ENCODE data around the gene IFNLR1.
A peak's percentile ranks its signal among the peaks of the same experiment; 100 is the strongest.

The IFNLR1 gene

DNA sequence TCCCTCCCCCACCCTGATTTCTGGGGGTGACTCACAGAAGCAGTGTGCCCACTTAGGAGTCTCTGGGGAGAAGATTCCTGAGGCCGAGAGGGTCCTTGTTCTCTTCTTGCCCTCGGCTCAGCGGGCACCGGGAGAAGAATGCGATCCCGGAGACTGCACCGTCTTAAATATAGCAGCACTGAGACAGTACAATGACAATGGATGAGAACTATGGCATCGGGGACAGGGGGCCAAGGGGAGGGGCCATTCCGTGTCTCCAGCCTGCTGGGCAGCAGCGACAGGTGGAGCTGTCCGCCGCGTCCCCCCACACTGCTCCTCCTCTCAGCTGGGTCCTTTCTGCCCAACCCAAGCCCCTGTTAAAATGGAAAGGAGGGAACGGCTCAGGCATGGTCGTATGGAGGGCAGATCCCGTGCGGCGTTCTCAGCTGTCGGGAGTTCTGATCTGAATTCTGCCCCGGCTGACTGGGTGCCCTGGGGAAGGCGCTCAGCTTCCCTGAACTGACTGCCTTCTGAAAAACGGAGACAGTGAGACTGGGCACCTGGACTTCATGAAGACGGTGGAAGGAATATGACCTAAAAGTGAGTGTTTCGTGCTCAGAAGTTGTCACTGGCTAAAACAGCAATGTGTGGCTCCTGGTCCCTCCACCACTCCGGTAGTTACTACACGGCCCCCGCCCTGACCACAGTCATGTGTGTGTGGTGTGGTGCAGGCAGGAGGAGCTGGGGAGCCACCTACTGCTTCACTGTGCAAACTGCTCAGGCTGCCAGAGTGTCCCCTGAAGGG lies 74.9 kb downstream of the IFNLR1 start, which contains the start of gene MYOM3:
TSS of gene MYOM3 (minus strand) at position 140 of the 784 bp plus-strand sequence. CDS start 3,499 bp downstream, outside the sequence.
- peaks cover 36 to 48% of the 10 kb centered on the region in 2 donors for H3K27me3 Mint-ChIP-seq
- H3K4me3 Mint-ChIP-seq, result peak within 1 kb of the TSS; percentile 32 to 58
- no peaks in the 10 kb centered on the region for H3K36me3 Mint-ChIP-seq
- H3K27ac Mint-ChIP-seq, result no peak within 1 kb of the TSS
- peak; percentile 98 for ATAC-seq (replicated peaks)
- no peaks in the 10 kb centered on the region for H3K9me3 Mint-ChIP-seq
- peaks cover 7 to 11% of the 10 kb centered on the region in 2 donors for H3K4me1 Mint-ChIP-seq
- DNase-seq, result peak; percentile 27

DNA sequence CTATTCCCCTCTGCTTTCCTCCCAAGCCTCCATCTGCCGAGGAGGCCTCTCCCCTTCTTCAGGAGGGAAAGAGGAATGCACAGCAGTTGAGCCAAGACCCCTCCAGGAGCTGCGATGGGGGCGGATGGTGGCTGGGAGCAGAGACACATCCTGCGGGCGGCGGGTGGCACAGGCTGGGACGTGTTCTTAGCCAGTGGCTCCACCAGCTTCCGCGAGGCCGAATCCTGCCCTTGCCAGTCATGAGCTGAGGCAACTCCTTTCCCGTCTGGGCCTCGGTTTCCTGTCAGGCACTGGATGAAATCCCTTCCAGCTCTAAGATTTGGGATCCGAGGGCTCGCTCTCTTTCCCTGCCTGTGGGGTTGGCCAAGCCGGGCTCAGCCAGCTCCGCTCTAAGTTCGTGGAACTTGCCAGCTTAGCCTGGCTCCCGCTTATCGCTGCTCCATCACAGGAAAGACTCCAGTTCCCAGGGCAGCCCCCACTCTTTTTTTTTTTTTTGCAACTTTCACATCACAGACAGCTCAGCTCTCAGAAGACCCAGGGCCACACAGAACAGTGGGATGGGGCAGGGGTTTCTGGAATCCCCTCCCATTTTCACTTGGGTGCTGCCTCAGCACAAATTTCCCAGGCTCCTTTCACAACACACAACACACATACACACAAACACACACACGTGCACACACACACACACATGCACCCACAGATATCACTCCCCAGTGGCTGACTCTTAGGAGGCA lies 75.7 kb downstream of the IFNLR1 start:
- DNase-seq, result no peak
- Mint-ChIP-seq H3K4me1 (peaks cover 7 to 11% of the 10 kb centered on the region in 2 donors), H3K4me3 (no peak overlapping the region), H3K27ac (no peak overlapping the region), H3K9me3 (no peaks in the 10 kb centered on the region), H3K36me3 (no peaks in the 10 kb centered on the region), H3K27me3 (peaks cover 30 to 43% of the 10 kb centered on the region in 2 donors)
- no peak for ATAC-seq (replicated peaks)

DNA sequence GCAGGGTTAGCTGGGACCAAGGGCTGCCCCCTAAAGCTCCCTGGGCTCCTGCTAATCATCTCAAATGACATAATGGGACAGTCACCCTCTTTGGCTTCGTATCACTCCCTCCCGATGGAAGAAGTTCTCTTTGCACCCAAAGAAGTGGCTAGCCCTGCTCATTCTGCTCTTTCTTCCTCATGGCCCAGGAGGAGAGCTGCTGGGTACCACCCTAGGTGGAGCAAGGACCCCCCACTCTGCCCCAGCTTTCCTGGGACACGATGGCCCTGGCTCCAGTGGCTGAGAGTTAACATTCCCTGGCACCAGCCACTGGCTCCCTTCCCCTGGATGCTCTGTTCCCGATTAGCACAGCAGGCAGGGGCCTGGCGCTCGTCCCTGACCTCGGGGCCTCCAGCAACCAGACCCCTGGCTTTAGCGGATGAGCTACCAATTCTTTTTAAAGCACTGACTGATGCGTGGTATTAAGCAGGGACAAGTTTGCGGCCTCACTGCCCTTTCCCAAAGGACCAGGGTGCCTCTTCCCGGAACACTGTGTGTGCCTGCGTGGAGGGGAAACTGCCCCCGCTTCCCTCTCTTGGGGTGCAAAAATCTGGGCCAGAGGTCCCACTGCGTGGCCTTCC lies 76.3 kb downstream of the IFNLR1 start:
- Mint-ChIP-seq H3K36me3 (no peaks in the 10 kb centered on the region), H3K27ac (no peak overlapping the region), H3K4me3 (no peak overlapping the region), H3K4me1 (peaks cover 7 to 11% of the 10 kb centered on the region in 2 donors), H3K9me3 (no peaks in the 10 kb centered on the region), H3K27me3 (peaks cover 25 to 37% of the 10 kb centered on the region in 2 donors)
- DNase-seq (no peak), ATAC-seq (replicated peaks) (no peak)

DNA sequence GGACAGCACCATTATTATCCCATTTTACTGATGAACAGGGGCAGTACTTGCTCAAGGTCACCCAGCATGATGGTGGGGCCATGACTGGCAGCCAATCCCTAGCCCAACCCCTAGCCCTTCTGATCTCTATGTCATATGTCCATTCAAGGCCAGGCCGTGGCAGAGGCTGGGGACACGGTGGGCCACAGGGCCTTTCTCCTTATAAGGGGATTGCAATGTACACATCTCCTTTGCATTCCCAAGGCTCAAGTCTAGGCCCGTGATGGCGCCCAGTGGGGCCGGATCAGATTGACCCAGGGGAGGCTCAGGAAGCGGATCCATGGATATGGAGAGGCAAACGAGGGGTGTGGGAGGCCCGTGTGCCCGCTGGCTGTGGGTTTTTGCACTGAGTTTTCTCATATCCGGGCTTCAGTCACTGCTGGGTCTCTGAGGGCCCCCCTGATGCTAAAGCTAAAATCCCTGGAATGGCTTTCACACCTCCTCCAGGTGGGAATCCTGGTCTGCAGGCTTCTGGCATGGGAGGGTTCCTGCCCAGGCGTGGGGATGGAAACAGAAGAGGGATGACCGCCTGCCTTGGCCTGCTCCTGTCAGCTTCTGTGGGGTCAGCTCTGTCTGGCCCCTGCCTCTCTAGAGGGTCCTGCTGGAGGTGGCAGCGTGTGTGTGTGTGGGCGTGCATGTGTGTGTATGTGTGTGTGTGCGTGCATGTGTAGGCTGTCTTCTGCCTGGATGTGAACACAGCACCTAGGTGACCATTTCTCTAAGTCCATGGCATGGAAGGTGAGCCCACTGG lies 77.2 kb downstream of the IFNLR1 start:
- Mint-ChIP-seq H3K27ac (no peak overlapping the region), H3K9me3 (no peaks in the 10 kb centered on the region), H3K36me3 (no peaks in the 10 kb centered on the region), H3K4me1 (peaks cover 7 to 11% of the 10 kb centered on the region in 2 donors), H3K4me3 (no peak overlapping the region), H3K27me3 (peaks cover 25 to 34% of the 10 kb centered on the region in 2 donors)
- DNase-seq, result no peak
- ATAC-seq (replicated peaks), result no peak

DNA sequence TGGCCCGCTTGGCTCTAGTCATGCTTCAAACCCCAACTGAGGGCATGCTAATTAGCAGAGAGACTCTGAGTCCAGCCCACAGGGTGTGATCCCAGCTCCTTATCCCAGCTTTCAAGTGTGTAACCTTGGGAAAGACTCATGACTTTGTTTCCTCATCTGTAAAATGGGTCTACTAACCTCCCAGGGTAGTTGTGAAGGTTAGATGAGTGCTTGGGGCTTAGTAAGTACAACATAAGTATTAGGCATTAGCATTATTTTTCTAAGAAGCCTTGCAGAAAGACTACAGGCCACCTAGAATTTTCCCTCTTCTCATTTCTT lies 78.0 kb downstream of the IFNLR1 start:
- H3K4me1 Mint-ChIP-seq, result peaks cover 7 to 11% of the 10 kb centered on the region in 2 donors
- peaks cover 25 to 27% of the 10 kb centered on the region in 2 donors for H3K27me3 Mint-ChIP-seq
- H3K4me3 Mint-ChIP-seq, result no peak overlapping the region
- DNase-seq (no peak), ATAC-seq (replicated peaks) (no peak)
- no peaks in the 10 kb centered on the region for H3K9me3 Mint-ChIP-seq
- no peak overlapping the region for H3K27ac Mint-ChIP-seq
- H3K36me3 Mint-ChIP-seq, result no peaks in the 10 kb centered on the region

DNA sequence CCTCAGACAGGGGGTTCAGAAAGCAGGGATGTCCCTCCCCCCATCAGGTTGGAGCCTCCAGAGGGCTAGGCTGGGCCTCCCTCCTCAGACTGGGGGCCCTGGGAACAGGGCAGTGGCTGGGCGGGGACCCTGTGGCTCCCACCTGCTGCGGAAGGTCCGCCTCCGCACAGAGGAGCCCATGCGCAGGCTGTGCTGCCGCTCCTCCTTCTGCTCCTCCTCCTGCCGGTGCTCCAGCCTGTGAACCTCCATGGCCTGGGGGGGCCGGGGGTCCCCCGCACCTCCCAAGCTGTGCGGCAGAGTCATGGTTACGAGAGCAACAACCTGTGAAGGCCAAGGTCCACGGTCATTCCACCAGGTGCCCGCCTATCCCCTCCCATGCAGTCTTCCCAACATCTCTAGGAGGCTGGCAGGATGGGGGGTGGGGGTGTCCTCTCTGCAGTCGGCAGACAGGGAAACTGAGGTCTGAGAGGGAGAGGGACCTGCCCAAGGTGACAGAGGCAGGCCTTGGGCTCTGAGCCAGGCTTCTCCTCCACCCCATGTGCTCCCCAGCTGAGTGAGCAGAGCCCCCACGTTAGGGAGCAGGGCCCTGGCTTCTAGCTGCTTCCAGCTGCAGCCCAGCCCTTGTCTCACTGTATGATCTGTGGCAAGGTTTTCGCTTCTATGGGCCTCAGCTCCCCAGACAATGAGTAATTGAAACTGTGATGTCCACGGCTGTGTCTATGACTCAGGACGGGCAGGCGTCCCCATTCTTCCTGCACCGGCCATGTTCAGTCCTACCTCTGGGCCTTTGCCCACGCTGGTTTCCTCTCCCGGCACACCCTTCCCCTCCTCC lies 78.5 kb downstream of the IFNLR1 start:
- H3K9me3 Mint-ChIP-seq, result no peaks in the 10 kb centered on the region
- no peaks in the 10 kb centered on the region for H3K36me3 Mint-ChIP-seq
- H3K27me3 Mint-ChIP-seq, result peaks cover 19 to 22% of the 10 kb centered on the region in 2 donors
- ATAC-seq (replicated peaks) (no peak), DNase-seq (no peak)
- H3K4me1 Mint-ChIP-seq, result peaks cover 7 to 11% of the 10 kb centered on the region in 2 donors
- no peak overlapping the region for H3K27ac Mint-ChIP-seq
- H3K4me3 Mint-ChIP-seq, result no peak overlapping the region

DNA sequence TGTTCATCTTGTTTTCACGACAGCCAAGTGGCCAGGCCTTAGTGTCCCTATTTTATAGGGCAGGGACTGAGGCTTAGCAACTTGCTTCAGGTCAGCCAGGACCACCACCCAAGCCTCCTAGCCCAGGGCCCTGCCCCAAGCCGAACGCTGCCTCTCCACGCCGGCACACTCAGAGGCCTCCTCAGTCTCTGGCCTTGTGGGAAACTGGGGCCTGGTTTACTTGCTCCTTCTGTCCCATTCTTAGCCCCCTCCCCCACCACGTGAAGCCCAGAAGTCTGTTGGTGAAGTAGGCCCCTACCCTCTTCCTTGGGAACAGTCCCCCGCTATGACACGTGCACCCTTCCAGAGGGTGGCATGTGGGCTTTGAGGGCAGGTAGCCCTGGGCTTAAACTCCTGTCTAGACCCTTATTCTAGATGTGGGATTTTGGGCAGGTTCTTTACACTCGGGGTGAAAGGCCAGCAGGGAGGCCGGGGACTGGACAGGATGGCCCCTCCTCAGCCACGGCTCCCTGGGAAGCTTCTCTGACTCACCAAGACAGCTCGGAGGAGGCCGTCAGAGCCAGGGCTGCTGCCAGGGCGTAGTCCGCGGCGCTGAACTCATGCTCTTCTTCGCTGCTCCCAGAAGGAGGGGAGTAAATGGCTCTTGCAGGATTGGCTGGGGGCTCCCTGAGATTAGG lies 79.5 kb downstream of the IFNLR1 start:
- peaks cover 10 to 12% of the 10 kb centered on the region in 2 donors for H3K27me3 Mint-ChIP-seq
- ATAC-seq (replicated peaks) (no peak), DNase-seq (no peak)
- H3K4me1 Mint-ChIP-seq, result peaks cover 4 to 9% of the 10 kb centered on the region in 2 donors
- H3K4me3 Mint-ChIP-seq, result no peak overlapping the region
- H3K9me3 Mint-ChIP-seq, result no peaks in the 10 kb centered on the region
- no peaks in the 10 kb centered on the region for H3K36me3 Mint-ChIP-seq
- no peak overlapping the region for H3K27ac Mint-ChIP-seq

DNA sequence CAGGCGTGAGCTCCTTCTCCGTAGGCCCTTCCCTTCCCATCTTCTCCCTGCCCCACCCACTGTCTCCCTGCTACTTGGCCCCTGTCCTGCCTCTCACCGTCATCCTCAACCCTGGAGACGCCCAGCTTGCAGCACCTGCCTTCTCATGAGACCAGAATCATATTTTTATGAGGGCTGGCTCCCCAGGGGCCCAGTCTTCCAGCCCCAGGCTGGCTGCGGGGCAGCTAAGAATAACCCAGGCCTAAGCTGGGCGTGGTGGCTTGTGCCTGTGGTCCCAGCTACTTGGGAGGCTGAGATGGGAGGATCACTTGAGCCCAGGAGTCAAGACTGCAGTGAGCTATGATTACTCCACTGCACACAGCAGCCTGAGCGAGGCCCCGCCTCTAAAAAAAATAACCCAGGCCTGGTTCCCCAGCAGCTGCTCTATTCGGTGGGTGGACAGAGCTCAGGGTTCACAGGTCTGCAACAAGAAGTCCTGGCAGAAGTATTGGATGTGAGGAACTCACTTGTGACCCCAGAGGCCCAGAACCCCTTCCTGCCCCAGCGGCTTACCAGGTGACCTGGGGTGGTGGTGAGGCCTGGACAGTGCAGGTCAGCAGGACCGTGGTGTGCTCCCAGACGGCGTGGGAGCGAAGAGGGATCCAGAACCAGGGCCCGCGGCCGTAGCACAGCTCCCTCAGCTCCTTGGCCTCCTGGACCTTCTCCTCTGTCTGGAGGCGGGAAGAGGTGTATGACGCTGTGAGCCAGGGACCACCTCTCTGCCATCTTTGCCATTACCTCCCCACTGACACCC lies 81.5 kb downstream of the IFNLR1 start:
- Mint-ChIP-seq H3K36me3 (no peaks in the 10 kb centered on the region), H3K9me3 (no peaks in the 10 kb centered on the region), H3K4me1 (peaks cover 0 to 2% of the 10 kb centered on the region in 2 donors), H3K27me3 (no peaks in the 10 kb centered on the region), H3K4me3 (no peak overlapping the region), H3K27ac (no peak overlapping the region)
- DNase-seq (no peak), ATAC-seq (replicated peaks) (no peak)

DNA sequence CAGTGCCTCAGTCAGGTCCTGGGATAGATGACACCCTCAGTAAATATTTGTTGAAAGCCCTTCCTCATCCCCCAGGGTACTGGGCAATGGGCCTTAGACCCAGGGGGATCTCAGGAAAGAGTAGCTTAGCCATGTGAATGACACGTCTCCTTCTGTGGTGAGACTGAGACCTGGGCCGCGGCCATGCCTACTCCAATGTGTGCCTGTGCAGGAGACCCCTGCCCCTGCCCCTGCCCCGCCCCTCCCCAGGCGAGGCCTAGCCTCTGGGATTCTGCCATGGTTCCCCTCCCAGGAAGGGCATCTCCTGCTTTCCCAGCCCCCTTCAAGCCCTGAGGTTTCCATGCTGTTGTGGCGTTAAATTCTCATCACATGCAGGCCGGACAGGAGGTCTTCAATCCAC lies 82.2 kb downstream of the IFNLR1 start:
- no peak overlapping the region for H3K27ac Mint-ChIP-seq
- no peak for ATAC-seq (replicated peaks)
- no peak overlapping the region for H3K4me3 Mint-ChIP-seq
- H3K9me3 Mint-ChIP-seq, result no peaks in the 10 kb centered on the region
- peaks cover 0 to 2% of the 10 kb centered on the region in 2 donors for H3K4me1 Mint-ChIP-seq
- H3K27me3 Mint-ChIP-seq, result no peaks in the 10 kb centered on the region
- H3K36me3 Mint-ChIP-seq, result no peaks in the 10 kb centered on the region
- DNase-seq, result no peak

Measured in stimulated activated naive B cell treated with anti-CD40 and anti-IgM and Interleukin-4, amounts not matched to agents 10 μg/mL and 1 μg/mL and 100 μg/mL, for 72 hours (primary cell).